Measurements from ENCODE around the gene TEX2. TPM values are rescaled to one million over a fixed set of nuclear protein-coding genes. Genes with fewer than 3 reads are reported as not detected.

The TEX2 gene
- total RNA-seq, result 21.7 and 25.8 TPM in 2 replicates
- 12.5 and 13.3 TPM in 2 replicates for polyA plus RNA-seq
- polyA plus RNA-seq (2011; cell fraction: cytosol; rRNA removed), result 14.5 and 15.7 TPM in 2 replicates
- 19.2 and 20.3 TPM in 2 replicates for polyA plus RNA-seq (2011; cell fraction: nucleus; rRNA removed)
- 17.4 and 20.3 TPM in 2 replicates for polyA plus RNA-seq (2012)
- polyA minus RNA-seq, result 27.3 and 32.4 TPM in 2 replicates
- 14.3 TPM for polyA minus RNA-seq (2011; cell fraction: cytosol; rRNA and poly(A)+ RNA removed)
- polyA minus RNA-seq (2011; cell fraction: nucleus; rRNA and poly(A)+ RNA removed), result 15.1 and 20.7 TPM in 2 replicates
- percentile 67 among the genes with signal in this experiment for Bru-seq, nascent RNA
- percentile 61 among the genes with signal in this experiment for BruChase-seq, experiment 1, labeled RNA remaining after a 6-hour chase
- BruChase-seq, experiment 2, labeled RNA remaining after a 2-hour chase, result percentile 57 among the genes with signal in this experiment
- long read RNA-seq, full-length matches to known transcripts, result 30 of 59 reads
- long read RNA-seq, partial matches to known transcripts, result 14 of 59 reads
- long read RNA-seq, other reads (novel, unspliced or antisense), result 15 of 59 reads

GRCh38 chr17:64263000-64263766 lies at the start of gene TEX2:
Gene TEX2, minus strand, starts transcription at chr17:64263260. Its CDS starts 49,043 bp downstream, at chr17:64214217.
- Histone ChIP-seq H3K9me1 (replicated peaks; ENCODE audit: control insufficient read depth, extremely low read depth, insufficient read depth, low read length) (no peaks in the 10 kb centered on the region), H3K4me2 (ENCODE audit: insufficient read depth, low read length) (peak within 1 kb of the TSS; percentile 74), H3K9ac (replicated peaks; ENCODE audit: extremely low read depth, insufficient read depth, low read length) (peak within 1 kb of the TSS; percentile 64), H3K9me3 (replicated peaks; ENCODE audit: control insufficient read depth, insufficient read depth, low read length) (no peaks in the 10 kb centered on the region), H3K27ac (ENCODE audit: insufficient read depth, low read depth, low read length) (peak within 1 kb of the TSS; percentile 40), H3K4me3 (replicated peaks in 1 of 3; ENCODE audit: insufficient read depth in 1 of 3, low read depth in 1 of 3, low read length in 3 of 3) (peak within 1 kb of the TSS; percentile 52 to 68 (median 59)), H3K4me1 (ENCODE audit: control insufficient read depth, extremely low read depth, insufficient read depth, low read length) (peaks cover 14% of the 10 kb centered on the region), H2AFZ (ENCODE audit: low read depth, low read length) (peak within 1 kb of the TSS; percentile 58), H4K20me1 (replicated peaks; ENCODE audit: control insufficient read depth, extremely low read depth, insufficient read depth, low read length) (no peaks in the 10 kb centered on the region), H3K79me2 (ENCODE audit: control insufficient read depth, insufficient read depth, low read length) (peaks cover 13% of the 10 kb centered on the region), H3K36me3 (ENCODE audit: control insufficient read depth in 2 of 2, extremely low read depth in 1 of 2, insufficient read depth in 2 of 2, low read length in 2 of 2) (no peaks in the 10 kb centered on the region), H3K27me3 (ENCODE audit: control insufficient read depth in 2 of 2, insufficient read depth in 2 of 2, low read length in 2 of 2) (peaks cover 5 to 9% of the 10 kb centered on the region in 2 experiments)
- dilution Hi-C loops (cut with MboI; ENCODE audit: extremely low pct_ligation_motif_present, low sequenced_read_pairs), result no loop called here
- CTCF ChIA-PET, result interaction anchor here (0.6 to 2.5 kb wide), 5 partner anchors 9 to 130 kb away, joined by 3 to 11 read pairs (median 4); no protein-coding TSS in a partner anchor
- FAIRE-seq (peak; percentile 85), DNase-seq (ENCODE audit: low read depth, low spot score) (peak; percentile 84)
- BruUV-seq (replicated peaks), result no TSS peak
- TF ChIP-seq JUN (IDR thresholded peaks at IDR 0.05; ENCODE audit: borderline replicate concordance, insufficient read depth, insufficient read length, low read depth) (no peak), MYC (IDR thresholded peaks at IDR 0.05; ENCODE audit: low read depth, low read length) (peak; percentile 14), POLR2AphosphoS5 (IDR thresholded peaks at IDR 0.05; ENCODE audit: insufficient read depth, low read depth, low read length) (peak; percentile 54), CTCF (IDR thresholded peaks at IDR 0.05; ENCODE audit: extremely low read depth in 1 of 2, insufficient read depth in 1 of 2, low read depth in 1 of 2, low read length in 2 of 2) (no peak), POLR2A (IDR thresholded peaks at IDR 0.05; ENCODE audit: low read depth, low read length) (peak; percentile 54), EZH2 (IDR thresholded peaks at IDR 0.05; ENCODE audit: borderline replicate concordance, low read depth, low read length, severe bottlenecking) (no peak)
- intact Hi-C loops (cut with micrococcal nuclease), result loop anchor here (1.0 to 5.0 kb wide), 2 partner anchors 91 to 118 kb away; no protein-coding TSS in a partner anchor
- POLR2A ChIA-PET, result interaction anchor here (1.0 to 1.2 kb wide), 2 partner anchors 114 to 117 kb away, joined by 3 to 4 read pairs; no protein-coding TSS in a partner anchor

Data from endothelial cell of umbilical vein (primary cell).